Esophagus (tissue), 2 donors: Measurements from ENCODE around the gene ITPR1. TPM values are rescaled to one million over a fixed set of nuclear protein-coding genes. Genes with fewer than 3 reads are reported as not detected.

ENCODE experiments used
- H3K27ac ChIP-seq, 2 donors: one replicate each; pipeline ENCODE4 v1.5.1; 2013; ENCODE audit warnings: low read depth in 2 of 2, mild to moderate bottlenecking in 2 of 2, inconsistent platforms in 1 of 2, low read length in 1 of 2, moderate library complexity in 1 of 2
- H3K27me3 ChIP-seq, 2 donors: one replicate each; pipeline ENCODE4 v1.6.1; 2013; ENCODE audit warnings: low read length in 2 of 2, control low read depth in 1 of 2, mild to moderate bottlenecking in 1 of 2; ENCODE audit not compliant: insufficient read depth in 2 of 2, control insufficient read depth in 1 of 2
- H3K36me3 ChIP-seq, 2 donors: one replicate each; pipeline ENCODE4 v1.6.1; 2013; ENCODE audit warnings: low read length in 1 of 2; ENCODE audit not compliant: control insufficient read depth in 2 of 2, insufficient read depth in 2 of 2
- H3K4me1 ChIP-seq, 2 donors: one replicate each; pipeline ENCODE4 v1.6.1; 2013; ENCODE audit warnings: low read length in 1 of 2; ENCODE audit not compliant: control insufficient read depth in 2 of 2, insufficient read depth in 2 of 2
- H3K4me3 ChIP-seq, 2 donors: one replicate each; pipeline ENCODE4 v1.5.1; 2013; ENCODE audit warnings: low read length in 2 of 2, mild to moderate bottlenecking in 2 of 2, low read depth in 1 of 2, moderate library complexity in 1 of 2
- H3K9me3 ChIP-seq, 2 donors: one replicate each; pipeline ENCODE4 v1.6.1; 2013; ENCODE audit warnings: mild to moderate bottlenecking in 2 of 2, low read depth in 1 of 2, low read length in 1 of 2, moderate library complexity in 1 of 2; ENCODE audit not compliant: control insufficient read depth in 2 of 2, insufficient read depth in 1 of 2
- WGBS, 2 donors: extraction: QIAGEN DNeasy Blood & Tissue Kit; methylation state at CpG; one replicate each; pipeline ENCODE4 v1.1.7; 2013; 5-methylcytosine and 5-hydroxymethylcytosine counted together
- polyA plus RNA-seq, 2 donors: library from polyadenylated mRNA; stranded (reverse); fragments of 200-250 nt; gene quantifications; one replicate each; pipeline ENCODE4 v1.2.3, GENCODE V29; 2013
- donor health status: healthy with polysubstance abuse.
- donor health status: Bipolar disorder and iron deficiency.

The ITPR1 gene
- polyA plus RNA-seq, 2 donors: 7.5 to 16.3 TPM

DNA sequence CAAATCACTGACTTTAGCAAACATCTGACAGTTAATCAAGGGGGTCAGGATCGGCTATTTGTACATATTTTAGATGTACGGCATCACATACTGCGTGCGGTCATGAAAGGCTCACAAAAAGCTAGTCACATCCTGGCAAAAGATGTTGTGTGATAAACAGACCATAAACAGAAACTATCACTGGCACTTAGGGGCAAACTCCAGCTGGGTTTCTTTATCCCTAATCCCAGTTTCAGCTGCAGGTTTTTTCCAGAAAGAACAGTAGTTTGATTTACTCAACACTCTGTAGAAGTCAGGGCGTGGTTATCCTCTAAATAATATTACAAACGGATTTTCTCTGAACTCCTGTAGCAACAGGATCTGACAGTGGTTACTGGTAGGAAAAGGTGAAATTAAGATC is 373.7 kb downstream of the ITPR1 start:
- Histone ChIP-seq H3K36me3 (no peaks in the 10 kb centered on the region), H3K27ac (peak overlapping the region; percentile 65 to 71), H3K27me3 (no peaks in the 10 kb centered on the region), H3K4me1 (peaks cover 0 to 7% of the 10 kb centered on the region in 2 donors), H3K9me3 (no peaks in the 10 kb centered on the region), H3K4me3 (peak overlapping the region in 1 of 2 donors; percentile 11)
- WGBS, 2 donors: 17 to 21% methylated on average over 6 of the region's 6 CpGs

DNA sequence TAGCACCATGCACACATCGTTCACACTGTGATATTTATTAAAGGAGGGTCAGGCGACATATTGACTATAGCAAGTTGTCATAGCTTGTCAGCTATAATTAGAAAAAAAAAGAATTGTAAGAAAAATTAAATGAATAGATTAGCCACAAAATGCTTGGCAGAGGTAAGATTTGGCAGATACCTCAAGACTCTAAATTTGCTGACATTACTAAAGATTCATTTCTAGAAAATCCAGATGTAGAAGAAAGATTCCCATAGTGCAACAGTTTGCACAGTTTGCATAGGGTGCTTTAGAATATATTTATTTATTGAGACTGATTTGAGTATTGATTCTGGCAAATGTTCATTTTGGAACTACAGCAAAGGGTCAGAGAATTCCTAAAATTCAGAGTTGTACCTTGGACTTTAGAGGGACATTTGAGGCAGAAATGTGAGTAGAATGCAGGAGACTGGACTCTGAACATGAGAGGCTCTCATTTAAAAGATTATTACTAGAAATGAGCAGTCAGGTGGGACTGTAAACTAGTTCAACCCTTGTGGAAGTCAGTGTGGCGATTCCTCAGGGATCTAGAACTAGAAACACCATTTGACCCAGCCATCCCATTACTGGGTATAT is 384.1 kb downstream of the ITPR1 start:
- H3K4me1 ChIP-seq: no peaks in the 10 kb centered on the region
- H3K4me3 ChIP-seq: no peak overlapping the region
- H3K9me3 ChIP-seq: no peaks in the 10 kb centered on the region
- H3K27ac ChIP-seq: no peak overlapping the region
- H3K27me3 ChIP-seq: no peaks in the 10 kb centered on the region
- H3K36me3 ChIP-seq: no peaks in the 10 kb centered on the region
- 69 to 74% methylated on average over 3 of the region's 3 CpGs for WGBS, 2 donors

DNA sequence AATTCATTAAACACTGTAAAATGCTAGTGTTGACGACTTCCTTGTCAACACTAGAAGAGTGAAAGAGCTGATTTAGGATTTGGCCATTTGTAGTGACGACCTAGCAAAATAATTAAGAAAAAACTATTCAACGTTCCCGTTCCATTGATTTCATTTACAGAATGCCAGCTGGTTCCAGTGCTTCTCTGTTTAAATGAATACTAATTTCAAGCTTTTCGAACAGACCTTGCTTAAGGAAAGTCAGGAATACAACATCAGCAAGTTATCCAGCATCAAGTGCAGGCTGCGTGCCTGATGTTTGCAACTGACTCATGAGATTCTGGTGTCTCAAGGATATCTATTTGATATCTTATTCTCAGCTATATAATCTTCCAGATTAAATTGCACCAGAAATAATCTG is 387.7 kb downstream of the ITPR1 start:
- H3K4me3 ChIP-seq: no peak overlapping the region
- no peaks in the 10 kb centered on the region for H3K4me1 ChIP-seq
- no peaks in the 10 kb centered on the region for H3K36me3 ChIP-seq
- WGBS, 2 donors: 86 to 87% methylated on average over 6 of the region's 6 CpGs
- no peaks in the 10 kb centered on the region for H3K9me3 ChIP-seq
- H3K27ac ChIP-seq: no peak overlapping the region
- no peaks in the 10 kb centered on the region for H3K27me3 ChIP-seq

DNA sequence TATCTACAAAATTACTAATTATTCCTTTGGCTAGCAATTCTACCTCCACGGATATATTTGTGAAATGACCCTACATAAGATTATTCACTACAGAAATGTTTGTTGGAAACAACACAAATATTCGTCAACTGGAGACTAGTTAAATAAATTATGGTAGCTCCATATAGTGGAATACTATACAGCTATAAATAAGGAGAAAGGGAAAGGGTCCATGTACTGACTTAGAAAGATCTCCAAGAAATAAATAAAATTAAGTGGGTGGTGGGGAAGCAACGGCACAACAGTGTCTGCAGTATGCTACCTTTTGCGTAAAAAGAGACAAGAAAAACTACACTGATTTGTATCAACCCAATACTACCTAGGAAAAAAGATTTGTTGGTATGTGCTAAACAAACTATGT is 389.4 kb downstream of the ITPR1 start:
- no peaks in the 10 kb centered on the region for H3K4me1 ChIP-seq
- H3K36me3 ChIP-seq: no peaks in the 10 kb centered on the region
- WGBS, 2 donors: 97 to 99% methylated on average over 4 of the region's 4 CpGs
- no peak overlapping the region for H3K27ac ChIP-seq
- H3K9me3 ChIP-seq: no peaks in the 10 kb centered on the region
- no peak overlapping the region for H3K4me3 ChIP-seq
- H3K27me3 ChIP-seq: no peaks in the 10 kb centered on the region

DNA sequence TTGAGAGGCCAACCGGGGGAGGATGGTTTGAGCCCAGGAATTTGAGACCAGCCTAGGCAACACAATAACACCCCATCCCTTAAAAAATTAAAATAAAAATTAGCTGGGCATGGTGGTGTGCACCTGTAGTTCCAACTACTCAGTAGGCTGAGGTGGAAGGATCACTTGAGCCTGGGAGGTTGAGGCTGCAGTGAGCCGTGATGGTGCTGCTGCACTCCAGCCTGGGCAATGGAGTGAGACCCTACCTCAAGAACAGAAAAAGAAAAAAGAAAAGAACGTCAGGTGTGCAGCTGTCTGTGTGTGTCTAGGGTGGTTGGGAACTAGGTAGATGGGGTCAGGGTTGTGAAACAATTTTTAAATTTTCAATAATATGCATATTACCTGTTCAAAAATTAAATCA is 389.9 kb downstream of the ITPR1 start:
- no peak overlapping the region for H3K27ac ChIP-seq
- H3K4me3 ChIP-seq: no peak overlapping the region
- no peaks in the 10 kb centered on the region for H3K36me3 ChIP-seq
- WGBS, 2 donors: 76 to 91% methylated on average over 3 of the region's 3 CpGs
- no peaks in the 10 kb centered on the region for H3K27me3 ChIP-seq
- H3K9me3 ChIP-seq: no peaks in the 10 kb centered on the region
- no peaks in the 10 kb centered on the region for H3K4me1 ChIP-seq

DNA sequence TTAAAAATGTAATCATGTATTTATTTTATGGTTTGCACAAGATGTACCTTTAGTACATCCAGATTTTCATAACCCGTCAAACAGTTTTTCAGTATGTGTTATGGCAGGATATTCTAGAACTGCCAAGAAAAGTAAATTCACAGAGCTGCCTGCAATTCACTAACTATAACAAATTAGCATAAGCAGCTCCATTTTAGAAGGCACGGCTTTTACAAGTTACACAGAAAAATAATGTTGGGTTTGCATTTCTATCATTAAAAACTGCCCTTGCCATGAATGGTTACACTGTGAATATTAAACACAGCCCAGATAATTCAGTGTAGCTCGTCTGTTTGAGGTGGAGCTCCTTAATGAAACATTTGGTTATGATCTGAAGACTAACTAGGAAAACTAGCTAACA is 391.7 kb downstream of the ITPR1 start:
- WGBS, 2 donors: 68 to 71% methylated on average over 3 of the region's 3 CpGs
- Histone ChIP-seq H3K9me3 (no peaks in the 10 kb centered on the region), H3K27me3 (no peaks in the 10 kb centered on the region), H3K4me3 (no peak overlapping the region), H3K4me1 (no peaks in the 10 kb centered on the region), H3K36me3 (no peaks in the 10 kb centered on the region), H3K27ac (no peak overlapping the region)

DNA sequence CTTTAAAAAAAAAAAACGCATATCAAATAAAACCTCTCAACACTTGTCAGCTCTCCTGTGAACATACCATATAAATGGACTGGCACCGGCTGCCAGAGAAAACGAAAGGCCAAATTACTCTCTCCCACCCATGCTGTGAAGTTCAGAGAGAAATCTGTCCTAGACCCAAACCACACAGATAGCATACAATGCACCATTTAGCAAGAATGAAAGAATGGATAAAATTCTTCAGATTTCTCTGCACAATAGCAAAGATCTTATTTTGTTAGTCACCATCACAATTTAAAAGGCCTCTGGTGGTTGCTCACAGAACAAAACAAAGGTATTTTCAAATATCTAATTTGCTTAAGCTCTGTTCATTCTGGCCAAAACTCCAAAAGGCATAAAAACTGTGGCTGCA is 392.2 kb downstream of the ITPR1 start:
- H3K27ac ChIP-seq: no peak overlapping the region
- no peaks in the 10 kb centered on the region for H3K9me3 ChIP-seq
- no peaks in the 10 kb centered on the region for H3K36me3 ChIP-seq
- no peaks in the 10 kb centered on the region for H3K4me1 ChIP-seq
- no peak overlapping the region for H3K4me3 ChIP-seq
- 45 to 72% methylated on average over 3 of the region's 3 CpGs for WGBS, 2 donors
- H3K27me3 ChIP-seq: no peaks in the 10 kb centered on the region

DNA sequence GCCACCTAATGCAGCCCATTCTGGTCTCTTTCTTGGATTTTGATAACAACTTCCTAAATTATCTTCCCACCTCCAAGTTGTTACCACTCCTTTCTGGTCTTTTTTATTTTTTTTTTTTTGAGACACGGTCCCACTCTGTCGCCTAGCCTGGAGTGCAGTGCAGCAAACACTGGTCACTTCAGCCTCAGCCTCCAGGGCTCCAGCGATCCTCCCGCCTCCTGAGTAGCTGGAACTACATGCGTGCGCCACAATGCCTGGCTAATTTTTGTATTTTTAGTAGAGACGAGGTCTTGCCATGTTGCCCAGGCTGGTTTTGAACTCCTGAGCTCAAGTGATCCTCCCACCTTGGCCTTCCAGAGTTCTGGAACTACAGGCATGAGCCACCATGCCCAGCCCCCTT is 393.3 kb downstream of the ITPR1 start:
- no peaks in the 10 kb centered on the region for H3K36me3 ChIP-seq
- no peaks in the 10 kb centered on the region for H3K27me3 ChIP-seq
- H3K4me3 ChIP-seq: no peak overlapping the region
- H3K4me1 ChIP-seq: no peaks in the 10 kb centered on the region
- 95 to 97% methylated on average over 7 of the region's 7 CpGs for WGBS, 2 donors
- H3K9me3 ChIP-seq: no peaks in the 10 kb centered on the region
- no peak overlapping the region for H3K27ac ChIP-seq

DNA sequence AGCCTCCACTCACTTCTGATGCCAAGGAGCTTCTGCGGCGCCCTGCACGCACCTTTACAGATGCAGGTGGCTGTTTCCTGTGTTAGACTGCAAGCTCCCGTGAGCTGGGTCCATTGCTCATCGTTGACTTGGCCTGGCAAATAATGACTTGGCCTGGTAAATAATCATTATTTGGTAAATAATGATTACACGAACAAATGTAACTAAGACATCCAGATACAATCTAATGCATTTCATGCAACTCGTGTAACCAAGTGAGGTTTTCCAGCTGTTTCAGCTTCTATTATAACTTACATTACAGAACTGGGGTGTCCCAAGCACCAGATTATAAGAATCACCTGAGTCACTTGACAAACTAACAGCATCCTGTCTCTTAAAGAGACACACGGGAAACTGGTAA is 394.0 kb downstream of the ITPR1 start:
- Histone ChIP-seq H3K4me3 (no peak overlapping the region), H3K27ac (no peak overlapping the region), H3K36me3 (no peaks in the 10 kb centered on the region), H3K9me3 (no peaks in the 10 kb centered on the region), H3K27me3 (no peaks in the 10 kb centered on the region), H3K4me1 (no peaks in the 10 kb centered on the region)
- 83 to 88% methylated on average over 8 of the region's 8 CpGs for WGBS, 2 donors
